KMS-11 (cell line): ENCODE measurements around the gene BCL2A1.

Experiments used
- H2AFZ ChIP-seq: fragments of 200-600 bp; sonication (generic); 2 replicates; pipeline ENCODE4 v1.6.1; 2016; ENCODE audit warnings: antibody characterized with exemption, mixed run types, low read depth
- H3K27ac ChIP-seq: fragments of 200-600 bp; sonication (generic); 2 replicates; pipeline ENCODE4 v1.6.1; 2016; ENCODE audit warnings: mild to moderate bottlenecking, mixed run types
- H3K27me3 ChIP-seq: fragments of 200-600 bp; sonication (generic); 2 replicates; pipeline ENCODE4 v1.6.1; 2017; ENCODE audit warnings: mild to moderate bottlenecking, low read depth, mixed run types, moderate library complexity; ENCODE audit not compliant: insufficient read depth
- H3K36me3 ChIP-seq: fragments of 200-600 bp; sonication (generic); 2 replicates; pipeline ENCODE4 v1.6.1; 2017; ENCODE audit warnings: mild to moderate bottlenecking, mixed run types; ENCODE audit not compliant: insufficient read depth
- H3K4me1 ChIP-seq: fragments of 200-600 bp; sonication (generic); 2 replicates; pipeline ENCODE4 v1.6.1; 2016; ENCODE audit warnings: mild to moderate bottlenecking, low read depth, mixed run types; ENCODE audit not compliant: poor library complexity, severe bottlenecking
- H3K4me2 ChIP-seq: fragments of 200-600 bp; sonication (generic); 2 replicates; pipeline ENCODE4 v1.7.0; 2016; ENCODE audit warnings: mild to moderate bottlenecking, mixed run types
- H3K4me3 ChIP-seq: fragments of 200-600 bp; sonication (generic); IDR thresholded peaks from 2 replicates; pipeline ENCODE4 v1.6.1; 2017; ENCODE audit warnings: low read depth, low read length, mixed read lengths; ENCODE audit not compliant: insufficient read depth
- H3K79me2 ChIP-seq: fragments of 200-600 bp; sonication (generic); 2 replicates; pipeline ENCODE4 v1.6.1; 2016; ENCODE audit warnings: low read depth, mixed run types; ENCODE audit not compliant: insufficient read depth
- H3K9ac ChIP-seq: fragments of 200-600 bp; sonication (generic); 2 replicates; pipeline ENCODE4 v1.6.1; 2016; ENCODE audit warnings: mild to moderate bottlenecking, mixed run types
- H4K20me1 ChIP-seq: fragments of 200-600 bp; sonication (generic); 2 replicates; pipeline ENCODE4 v1.6.1; 2016; ENCODE audit warnings: mild to moderate bottlenecking, mixed run types; ENCODE audit not compliant: insufficient read depth
- TF ChIP-seq, protein P1 (sequence below): fragments of 200-600 bp; sonication (generic); conservative IDR thresholded peaks from 2 replicates; pipeline ENCODE4 v1.6.1; 2017; ENCODE audit warnings: low read depth, mild to moderate bottlenecking, antibody characterized with exemption, low read length, moderate library complexity, mixed read lengths

BCL2A1 gene

DNA sequence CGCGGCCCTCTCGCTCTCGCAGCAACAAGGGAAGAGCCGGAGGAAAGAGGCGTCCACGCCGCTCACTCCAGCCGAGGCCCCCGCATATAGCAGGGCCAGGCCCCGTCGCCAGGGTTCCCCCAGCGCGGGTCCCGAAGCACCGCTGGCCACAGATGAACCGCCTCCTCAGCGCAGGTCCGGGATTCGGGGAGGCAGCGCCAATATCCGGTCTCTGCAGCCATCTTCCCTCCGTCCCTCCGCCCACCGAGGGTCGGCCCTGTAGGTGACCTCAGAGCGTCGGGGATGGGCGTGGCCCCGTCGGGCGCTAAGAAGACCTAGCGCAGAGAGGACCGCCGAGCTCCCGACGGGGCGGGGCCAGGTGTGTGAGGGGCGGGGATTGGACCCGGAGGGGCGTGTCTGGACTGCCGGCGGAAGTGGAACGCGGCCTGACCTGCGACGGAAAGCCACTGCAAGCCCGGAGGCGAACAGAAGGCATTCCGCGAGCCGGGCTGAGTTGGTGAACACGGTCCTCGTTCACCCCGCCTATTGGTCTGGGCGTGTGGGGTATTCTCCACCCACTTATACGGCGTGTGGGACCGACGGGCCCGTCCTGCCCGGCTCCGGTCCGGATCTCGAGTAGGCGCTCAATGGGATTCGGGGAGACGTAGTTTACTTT lies 47.4 kb downstream of the BCL2A1 start:
- Histone ChIP-seq H2AFZ (peak overlapping the region; percentile 94), H3K4me3 (no peak overlapping the region), H3K4me1 (no peaks in the 10 kb centered on the region), H3K79me2 (peaks cover 21% of the 10 kb centered on the region), H3K27ac (peak overlapping the region; percentile 86), H3K9ac (peak overlapping the region; percentile 78), H3K4me2 (peak overlapping the region; percentile 70; the same call in 1 of the 2 replicates), H3K36me3 (no peaks in the 10 kb centered on the region), H3K27me3 (no peaks in the 10 kb centered on the region), H4K20me1 (no peaks in the 10 kb centered on the region)
- TF ChIP-seq, protein P1, sequence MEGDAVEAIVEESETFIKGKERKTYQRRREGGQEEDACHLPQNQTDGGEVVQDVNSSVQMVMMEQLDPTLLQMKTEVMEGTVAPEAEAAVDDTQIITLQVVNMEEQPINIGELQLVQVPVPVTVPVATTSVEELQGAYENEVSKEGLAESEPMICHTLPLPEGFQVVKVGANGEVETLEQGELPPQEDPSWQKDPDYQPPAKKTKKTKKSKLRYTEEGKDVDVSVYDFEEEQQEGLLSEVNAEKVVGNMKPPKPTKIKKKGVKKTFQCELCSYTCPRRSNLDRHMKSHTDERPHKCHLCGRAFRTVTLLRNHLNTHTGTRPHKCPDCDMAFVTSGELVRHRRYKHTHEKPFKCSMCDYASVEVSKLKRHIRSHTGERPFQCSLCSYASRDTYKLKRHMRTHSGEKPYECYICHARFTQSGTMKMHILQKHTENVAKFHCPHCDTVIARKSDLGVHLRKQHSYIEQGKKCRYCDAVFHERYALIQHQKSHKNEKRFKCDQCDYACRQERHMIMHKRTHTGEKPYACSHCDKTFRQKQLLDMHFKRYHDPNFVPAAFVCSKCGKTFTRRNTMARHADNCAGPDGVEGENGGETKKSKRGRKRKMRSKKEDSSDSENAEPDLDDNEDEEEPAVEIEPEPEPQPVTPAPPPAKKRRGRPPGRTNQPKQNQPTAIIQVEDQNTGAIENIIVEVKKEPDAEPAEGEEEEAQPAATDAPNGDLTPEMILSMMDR, result no peak

DNA sequence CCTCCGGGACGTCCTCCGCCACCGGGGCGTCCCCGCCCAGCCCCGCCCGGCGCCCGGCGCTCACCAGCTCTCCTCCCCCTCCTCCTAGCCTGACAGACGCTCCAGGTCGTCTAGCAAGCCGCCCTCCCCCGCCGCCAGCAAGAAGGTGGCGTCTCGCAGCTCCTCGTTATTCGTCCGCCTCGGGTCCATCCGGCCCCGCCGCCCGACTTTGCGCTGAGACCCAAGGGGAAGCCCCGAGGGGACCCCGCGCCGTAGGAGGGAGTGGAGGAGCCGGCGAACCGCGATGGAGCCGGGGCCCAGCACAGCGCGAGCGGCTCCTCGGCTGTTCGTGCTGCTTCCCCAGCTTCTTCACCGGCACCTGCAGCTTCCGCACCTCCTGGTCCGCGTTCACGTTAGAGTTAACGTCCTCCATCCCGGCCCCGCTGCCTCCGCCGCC lies 47.9 kb downstream of the BCL2A1 start:
- H3K27me3 ChIP-seq, result no peaks in the 10 kb centered on the region
- no peaks in the 10 kb centered on the region for H3K36me3 ChIP-seq
- peak overlapping the region; percentile 78 for H3K9ac ChIP-seq
- H2AFZ ChIP-seq, result peak overlapping the region; percentile 82
- H3K79me2 ChIP-seq, result peaks cover 21% of the 10 kb centered on the region
- H3K4me1 ChIP-seq, result no peaks in the 10 kb centered on the region
- TF ChIP-seq, protein P1, result no peak
- H4K20me1 ChIP-seq, result no peaks in the 10 kb centered on the region
- peak overlapping the region; percentile 70 for H3K4me2 ChIP-seq
- no peak overlapping the region for H3K4me3 ChIP-seq
- H3K27ac ChIP-seq, result peak overlapping the region; percentile 86

DNA sequence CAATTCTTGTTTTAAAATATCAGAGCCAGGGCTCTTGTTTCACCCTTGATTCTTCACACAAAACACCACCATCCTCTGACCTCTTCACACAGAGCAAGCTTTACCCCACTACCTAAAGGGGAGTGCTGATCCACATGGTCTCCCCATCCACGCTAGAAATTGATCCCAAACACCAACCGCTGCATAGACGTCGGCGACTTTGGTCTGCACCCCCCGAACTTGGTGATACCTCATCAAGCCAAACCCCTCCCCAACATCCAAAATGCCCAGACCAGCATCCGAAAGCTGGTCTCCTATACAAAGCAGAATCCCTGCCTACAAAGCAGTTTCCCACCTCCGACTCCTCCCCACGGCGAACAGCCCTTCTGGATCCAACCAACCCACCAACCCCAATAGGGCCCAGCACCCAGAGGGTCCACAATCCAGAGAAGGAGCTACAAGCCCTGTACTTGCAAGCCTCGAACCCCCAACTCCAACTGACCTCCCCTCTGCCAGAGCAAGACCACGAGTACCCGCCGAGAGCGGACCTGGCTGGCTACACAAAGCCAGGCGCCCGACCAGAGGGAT lies 48.4 kb downstream of the BCL2A1 start:
- peak overlapping the region; percentile 86 for H3K27ac ChIP-seq
- peak overlapping the region; percentile 82; the same call in 1 of the 2 replicates for H2AFZ ChIP-seq
- H3K4me2 ChIP-seq, result peak overlapping the region; percentile 70
- H3K27me3 ChIP-seq, result no peaks in the 10 kb centered on the region
- H3K4me1 ChIP-seq, result no peaks in the 10 kb centered on the region
- TF ChIP-seq, protein P1, result no peak
- peak overlapping the region; percentile 78 for H3K9ac ChIP-seq
- no peak overlapping the region for H3K4me3 ChIP-seq
- no peaks in the 10 kb centered on the region for H3K36me3 ChIP-seq
- H3K79me2 ChIP-seq, result peaks cover 21% of the 10 kb centered on the region
- H4K20me1 ChIP-seq, result no peaks in the 10 kb centered on the region

DNA sequence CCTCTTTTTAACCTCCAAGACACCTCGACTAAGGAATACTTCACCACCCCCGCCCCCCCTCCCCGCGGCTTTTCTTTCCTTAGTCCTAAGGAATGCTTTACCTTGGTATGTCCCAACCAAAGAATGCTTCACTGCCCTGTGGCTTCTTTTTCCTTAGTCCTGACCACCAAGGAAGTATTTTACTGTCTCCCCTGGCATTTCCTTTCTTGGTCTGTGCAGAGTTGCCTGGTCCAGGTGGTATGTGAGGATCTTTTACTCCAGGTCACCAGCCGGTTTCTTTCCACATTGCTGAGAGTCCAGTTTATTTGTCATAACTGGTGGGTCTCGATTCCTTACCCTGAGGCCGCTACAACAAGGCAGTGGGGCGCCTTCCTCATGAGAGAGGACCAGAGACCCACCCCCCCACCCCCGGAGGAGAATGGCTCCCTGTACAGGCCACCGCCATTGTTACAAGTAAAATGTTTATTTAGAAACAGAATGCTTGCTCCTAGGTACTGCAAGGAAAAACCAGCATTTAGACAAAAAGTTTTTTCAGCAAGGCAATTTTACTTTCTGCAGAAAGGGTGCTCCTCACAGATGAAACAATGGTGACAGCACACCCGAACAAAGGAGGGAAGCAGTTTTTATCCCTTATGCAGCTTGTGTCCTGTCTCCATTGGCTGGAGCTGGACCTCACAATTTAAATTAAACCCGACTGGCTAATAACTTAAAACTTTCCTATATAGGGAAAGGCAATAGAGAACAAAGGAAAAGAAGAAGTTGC lies 51.1 kb downstream of the BCL2A1 start:
- no peak overlapping the region for H3K4me3 ChIP-seq
- TF ChIP-seq, protein P1, result no peak
- H3K27ac ChIP-seq, result no peak overlapping the region
- no peaks in the 10 kb centered on the region for H3K36me3 ChIP-seq
- H3K9ac ChIP-seq, result no peak overlapping the region
- H3K27me3 ChIP-seq, result no peaks in the 10 kb centered on the region
- H3K4me2 ChIP-seq, result no peak overlapping the region
- no peak overlapping the region for H2AFZ ChIP-seq
- H3K4me1 ChIP-seq, result no peaks in the 10 kb centered on the region
- no peaks in the 10 kb centered on the region for H4K20me1 ChIP-seq
- peaks cover 21% of the 10 kb centered on the region for H3K79me2 ChIP-seq
